Measurements from ENCODE around the gene TLR6.
A peak's percentile ranks its signal among the peaks of the same experiment; 100 is the strongest.
"Not testable (repeated sequence)": the region's sequence is repeated elsewhere in the genome, so short reads cannot be mapped to it uniquely, and the experiment has no call there.

The TLR6 gene

DNA sequence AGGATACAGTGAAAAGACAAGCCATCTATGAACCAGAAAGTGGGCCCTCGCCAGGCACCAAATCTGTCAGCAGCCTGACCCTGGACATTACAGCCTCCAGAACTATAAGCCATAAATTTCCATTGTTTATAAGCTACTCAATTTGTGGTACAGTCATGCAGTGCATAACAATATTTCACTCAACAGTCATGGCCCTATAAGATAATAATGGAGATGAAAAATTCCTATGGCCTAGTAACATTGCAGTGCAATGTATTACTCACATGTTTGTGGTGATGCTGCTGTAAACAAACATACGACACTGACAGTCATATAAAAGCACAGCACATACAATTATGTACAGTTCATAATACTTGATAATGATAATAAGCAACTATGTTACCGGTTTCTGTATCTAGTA lies 34.9 kb downstream of the TLR6 start:
- no peak for DNase-seq

DNA sequence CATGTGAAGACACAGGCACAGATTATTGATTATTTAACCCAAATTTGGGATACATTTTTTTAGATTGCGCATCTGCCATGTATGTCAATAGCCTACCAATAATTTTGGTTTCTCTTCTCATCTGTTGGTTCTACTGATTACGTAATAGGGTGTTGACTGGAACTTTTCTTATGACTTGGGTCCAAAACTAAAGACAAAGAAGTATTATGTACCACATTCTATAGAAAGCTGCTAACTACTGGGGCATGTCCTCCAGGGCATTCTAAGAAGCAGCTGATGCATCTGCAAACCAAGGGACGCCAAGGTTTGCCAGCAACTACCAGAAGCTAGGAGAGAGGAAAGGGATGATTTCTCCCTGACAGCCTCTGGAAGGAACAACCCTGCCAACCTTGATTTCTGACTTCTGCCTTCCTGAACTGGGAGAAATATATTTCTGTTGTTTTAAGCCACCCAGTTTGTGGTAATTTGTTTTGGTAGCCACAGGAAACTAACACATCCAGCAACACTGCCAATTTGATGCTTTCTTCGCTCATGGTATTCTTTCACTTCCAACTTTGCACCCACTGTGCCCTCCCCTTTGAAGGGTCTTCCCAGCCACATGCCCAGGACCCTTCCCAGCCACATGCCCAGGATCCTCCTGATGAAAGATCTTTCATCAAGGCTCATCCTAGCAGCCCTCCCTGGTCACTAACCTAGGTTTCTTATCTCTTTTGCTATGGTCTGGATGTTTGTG lies 36.1 kb downstream of the TLR6 start:
- no peak for DNase-seq

- no peak for DNase-seq
Measured at GRCh38 chr4:38819569-38819968, 37.0 kb downstream of the TLR6 start.

DNA sequence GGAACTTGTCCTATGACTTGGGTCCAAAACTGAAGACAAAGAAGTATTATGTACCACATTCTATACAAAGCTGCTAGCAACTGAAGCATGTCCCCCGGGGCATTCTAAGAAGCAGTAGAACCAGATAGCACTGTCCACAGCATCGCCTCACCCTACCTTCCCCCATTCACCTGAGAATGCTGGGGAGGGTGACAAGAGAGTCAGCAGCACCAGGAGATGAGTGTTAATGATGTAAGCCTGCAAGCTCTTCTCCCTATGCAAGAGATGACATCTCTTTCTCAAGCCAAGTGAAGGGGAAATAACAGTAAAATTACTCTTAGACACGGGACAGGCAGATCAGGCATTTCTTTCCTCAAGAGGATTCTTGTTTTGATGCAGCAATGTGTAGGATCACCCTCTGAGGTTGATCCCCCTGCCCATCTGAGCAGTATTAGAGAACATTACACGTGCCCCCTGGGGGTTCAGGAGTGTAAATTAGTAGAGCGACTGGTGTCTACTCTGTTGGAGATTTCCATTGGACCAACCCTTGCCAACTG lies 38.1 kb downstream of the TLR6 start:
- no peak for DNase-seq

- DNase-seq, result no peak
Measured at GRCh38 chr4:38815885-38816782, 40.5 kb downstream of the TLR6 start.

DNA sequence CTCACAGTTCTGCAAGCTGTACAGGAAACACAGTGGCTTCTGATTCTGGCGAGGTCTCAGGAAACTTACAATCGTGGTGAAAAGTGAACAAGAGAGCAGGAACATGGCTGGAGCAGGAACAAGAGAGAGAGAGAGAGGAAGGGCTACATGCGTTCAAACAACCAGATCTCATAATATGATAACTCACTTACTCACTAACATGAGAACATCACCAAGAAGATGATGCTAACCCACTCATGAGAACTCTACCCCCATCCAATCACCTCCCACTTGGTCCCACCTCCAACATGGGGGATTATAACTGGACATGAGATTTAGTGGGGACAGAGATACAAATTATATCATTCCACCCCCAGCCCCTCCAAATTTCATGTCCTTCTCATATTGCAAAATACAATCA lies 42.2 kb downstream of the TLR6 start:
- no peak for DNase-seq

DNA sequence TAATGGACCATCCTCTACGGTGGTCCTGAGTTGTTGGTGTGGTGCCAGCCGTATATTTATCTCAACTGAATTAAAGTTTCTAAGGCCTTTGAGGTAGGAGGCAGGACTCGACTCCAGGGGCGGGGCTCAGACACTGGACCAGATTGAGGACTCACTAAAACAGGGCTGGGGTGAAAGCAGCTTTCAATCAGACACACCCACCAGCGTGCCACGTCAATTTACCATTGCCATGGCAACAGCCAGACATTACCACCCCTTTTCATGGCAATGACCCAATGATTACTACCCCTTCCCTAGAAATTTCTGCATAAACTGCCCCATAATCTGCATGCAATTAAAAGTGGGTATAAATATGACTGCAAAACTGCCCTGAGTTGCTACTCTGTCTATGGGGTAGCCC lies 45.3 kb downstream of the TLR6 start:
- no peak for DNase-seq

- not testable (repeated sequence) for DNase-seq
Measured at GRCh38 chr4:38807462-38807861, 49.2 kb downstream of the TLR6 start.

DNA sequence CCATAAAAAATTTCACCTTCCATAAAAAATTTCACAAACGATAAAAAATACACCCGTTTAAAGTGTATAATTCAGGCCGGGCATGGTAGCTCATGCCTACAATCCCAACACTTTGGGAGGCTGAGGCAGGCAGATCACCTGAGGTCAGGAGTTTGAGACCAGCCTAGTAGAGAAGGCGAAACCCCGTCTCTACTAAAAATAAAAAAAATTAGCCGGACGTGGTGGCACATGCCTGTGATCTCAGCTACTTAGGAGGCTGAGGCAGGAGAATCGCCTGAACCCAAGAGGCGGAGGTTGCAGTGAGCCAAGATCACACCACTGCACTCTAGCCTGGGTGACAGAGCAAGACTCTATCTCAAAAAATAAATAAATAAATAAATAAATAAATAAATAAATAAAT lies 50.4 kb downstream of the TLR6 start:
- not testable (repeated sequence) for DNase-seq

DNA sequence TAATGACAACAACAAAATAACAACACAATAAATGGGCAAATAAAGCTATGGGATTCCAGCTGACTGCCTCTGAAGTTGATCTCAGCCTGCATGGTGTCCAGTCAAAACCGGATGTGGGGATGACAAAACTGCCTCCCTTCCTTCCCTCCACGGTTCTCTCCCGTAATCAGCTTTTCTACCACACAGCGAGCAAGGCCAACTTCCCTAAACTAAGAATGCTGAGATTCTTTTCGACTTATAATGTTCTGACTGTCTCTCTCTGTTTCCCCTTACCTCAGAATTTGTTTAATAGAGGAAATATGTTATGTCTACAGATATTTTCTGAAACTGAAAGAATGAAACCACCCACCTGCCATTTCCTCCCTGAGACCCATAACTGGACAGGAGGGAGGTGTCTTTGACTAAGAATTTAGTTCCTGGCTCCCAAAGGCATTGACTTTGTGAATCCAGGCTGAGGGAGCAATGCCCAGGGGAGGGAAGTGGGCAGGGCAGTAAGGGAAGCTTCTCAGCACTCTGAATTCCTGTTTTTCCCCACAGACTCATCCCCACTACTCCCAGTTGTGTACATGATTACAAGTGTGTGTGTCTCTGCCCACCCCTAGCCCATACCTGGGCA lies 51.0 kb downstream of the TLR6 start:
- DNase-seq, result no peak

DNA sequence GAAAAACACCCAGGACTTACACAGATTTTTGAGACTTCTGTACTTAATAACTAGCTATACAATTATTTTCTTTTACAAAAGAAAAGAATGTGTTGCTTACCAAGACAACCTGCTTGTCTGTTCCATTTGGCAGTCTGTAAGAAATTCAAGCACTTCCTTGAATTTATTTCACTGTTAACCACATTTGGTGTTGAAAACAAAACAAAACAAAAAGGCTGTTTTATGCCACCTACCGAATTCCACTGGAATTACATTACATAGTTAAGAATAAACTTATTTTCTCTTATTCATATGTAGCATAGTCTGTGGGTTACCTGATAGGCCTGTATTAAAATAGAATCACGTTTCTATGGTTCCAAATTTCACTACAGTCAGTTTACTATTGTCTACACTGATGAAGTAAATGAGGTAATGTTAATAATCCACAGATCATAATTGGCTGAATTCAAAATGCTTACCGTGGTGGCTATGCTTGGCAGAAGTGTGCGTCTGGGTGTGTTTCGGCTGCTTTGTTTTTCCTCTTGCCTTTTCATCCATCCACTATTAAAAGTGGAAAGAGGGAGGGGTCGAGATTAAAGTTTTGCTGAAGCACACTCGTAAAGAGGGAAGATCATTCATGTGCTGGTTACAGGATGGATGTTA lies 51.8 kb downstream of the TLR6 start, which contains the start of gene TLR1:
TLR1 (minus strand) TSS at position 138 of the 642 bp plus-strand sequence. CDS start 5,960 bp downstream, outside the sequence.
- peak; percentile 72 for DNase-seq

DNA sequence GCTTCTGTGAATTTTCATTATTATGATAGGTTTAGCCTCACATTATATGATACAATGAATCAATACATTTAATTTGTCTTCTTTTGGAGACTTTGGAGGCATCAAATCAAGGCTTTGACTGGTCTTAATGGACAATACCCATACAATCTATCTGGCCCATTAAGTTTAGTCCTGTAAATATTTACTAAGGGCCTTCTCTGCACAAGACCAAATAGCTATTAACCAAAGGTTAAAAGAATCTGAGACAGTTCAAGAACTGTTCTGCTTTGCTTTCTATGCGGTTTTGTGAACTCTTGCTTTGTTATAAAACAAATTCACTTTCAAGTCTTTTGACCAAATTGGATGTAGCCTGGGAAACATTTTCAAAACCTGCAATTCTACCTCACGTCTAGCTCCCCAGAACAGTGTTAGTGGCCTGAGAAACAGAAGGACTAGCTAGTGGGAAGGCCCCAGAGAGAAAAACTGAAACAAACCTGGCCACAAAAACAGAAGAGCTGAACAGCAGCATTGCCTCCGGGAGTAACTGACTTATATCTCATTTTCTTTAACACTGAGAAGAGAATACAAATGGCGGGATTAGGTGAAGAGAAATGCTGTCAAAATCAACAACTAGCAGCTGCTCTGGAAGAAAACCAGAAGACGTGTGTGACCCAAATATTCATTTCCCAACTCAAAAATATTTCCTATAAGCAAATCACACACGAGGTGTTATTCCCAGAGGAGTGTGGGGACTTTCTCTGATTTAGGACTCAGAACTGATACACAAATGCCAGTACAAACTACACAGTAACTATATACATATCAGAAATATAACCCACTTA lies 52.6 kb downstream of the TLR6 start:
- DNase-seq, result no peak

- peak; percentile 64 for DNase-seq
Measured at GRCh38 chr4:38802561-38803355, 53.9 kb downstream of the TLR6 start.

DNA sequence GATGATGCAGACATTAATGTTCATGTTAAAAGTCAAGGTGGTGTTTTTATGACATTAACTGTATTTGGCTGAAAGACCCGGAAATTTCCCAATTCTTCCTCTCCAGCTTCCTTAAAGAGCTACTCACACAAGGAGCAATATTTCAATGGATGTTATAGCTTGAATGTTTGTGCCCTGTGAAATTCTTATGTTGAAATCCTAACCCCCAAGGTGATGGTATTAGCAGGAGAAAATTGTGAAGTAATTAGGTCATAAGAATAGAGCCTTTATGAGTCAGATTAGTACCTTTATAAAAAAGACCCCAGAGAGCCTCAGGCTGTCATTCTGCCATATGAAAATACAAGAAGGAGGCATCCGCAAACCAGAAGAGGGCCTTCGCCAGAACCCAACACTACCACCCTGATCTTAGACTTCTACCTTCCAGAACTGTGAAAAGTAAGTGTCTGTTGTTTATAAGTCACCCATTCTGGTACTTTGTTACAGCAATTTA lies 55.6 kb downstream of the TLR6 start:
- DNase-seq, result no peak

- DNase-seq, result no peak
Measured at GRCh38 chr4:38800366-38800765, 56.3 kb downstream of the TLR6 start.

GRCh38 chr4:38795087-38795486 lies 61.5 kb downstream of the TLR6 start:
- DNase-seq, result no peak

GRCh38 chr4:38794051-38794450 lies 62.6 kb downstream of the TLR6 start:
- DNase-seq, result no peak

DNA sequence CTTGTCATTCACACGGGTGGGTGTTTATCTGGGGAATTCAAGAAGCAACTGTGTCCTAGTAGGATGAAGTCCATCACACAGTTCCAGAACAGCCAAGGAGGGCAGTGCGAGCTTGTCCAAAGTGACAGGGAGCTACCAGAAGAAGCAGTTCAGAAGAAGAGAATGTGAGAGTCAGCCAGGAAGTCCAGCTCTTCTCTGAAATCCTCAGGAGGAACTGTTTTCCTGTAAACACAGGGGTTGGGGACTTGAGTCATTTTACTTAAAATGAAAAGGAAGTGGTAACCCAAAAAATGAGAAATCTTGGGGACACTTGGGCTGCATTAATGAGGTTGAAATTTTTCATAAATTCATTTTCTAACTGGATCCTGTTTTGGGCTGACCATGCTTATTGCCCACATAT lies 65.6 kb downstream of the TLR6 start:
- no peak for DNase-seq

DNA sequence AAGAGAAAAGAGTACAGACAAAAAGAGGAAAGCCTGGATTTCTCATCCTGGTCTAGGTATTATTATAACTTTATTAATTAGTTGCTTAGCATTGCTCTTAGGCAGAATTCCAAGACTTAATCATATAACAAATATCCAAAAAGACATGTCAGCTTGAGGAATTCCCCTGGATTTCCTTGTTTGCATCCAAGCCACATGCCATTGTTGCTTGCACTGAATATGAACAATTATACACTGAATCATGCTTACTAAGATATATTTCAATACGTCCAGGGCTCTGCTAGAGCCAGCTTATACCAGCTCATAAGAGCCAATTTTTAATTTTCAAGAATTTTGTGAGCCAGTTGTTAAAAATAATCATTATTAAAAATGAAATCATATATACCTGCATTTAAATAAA lies 68.3 kb downstream of the TLR6 start:
- peak; percentile 30 for DNase-seq

DNA sequence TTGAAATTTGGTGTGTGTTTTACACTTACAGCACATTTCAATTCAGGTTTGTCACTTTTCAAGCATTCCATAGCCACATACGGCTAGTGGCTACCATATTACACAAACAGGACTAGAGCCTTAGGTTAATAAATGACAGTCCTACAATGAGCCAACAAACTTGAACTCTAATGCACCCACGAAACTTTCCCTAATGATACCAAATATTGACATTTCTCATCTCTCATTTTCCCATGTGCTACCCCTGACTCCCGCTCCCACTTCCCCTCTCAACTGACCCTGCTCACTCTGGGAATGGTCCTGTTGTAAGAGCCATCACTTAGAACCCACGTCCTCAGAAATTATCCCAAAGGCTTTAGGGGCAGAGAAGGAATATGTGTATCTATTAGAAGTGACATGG lies 68.9 kb downstream of the TLR6 start:
- peak; percentile 55 for DNase-seq

DNA sequence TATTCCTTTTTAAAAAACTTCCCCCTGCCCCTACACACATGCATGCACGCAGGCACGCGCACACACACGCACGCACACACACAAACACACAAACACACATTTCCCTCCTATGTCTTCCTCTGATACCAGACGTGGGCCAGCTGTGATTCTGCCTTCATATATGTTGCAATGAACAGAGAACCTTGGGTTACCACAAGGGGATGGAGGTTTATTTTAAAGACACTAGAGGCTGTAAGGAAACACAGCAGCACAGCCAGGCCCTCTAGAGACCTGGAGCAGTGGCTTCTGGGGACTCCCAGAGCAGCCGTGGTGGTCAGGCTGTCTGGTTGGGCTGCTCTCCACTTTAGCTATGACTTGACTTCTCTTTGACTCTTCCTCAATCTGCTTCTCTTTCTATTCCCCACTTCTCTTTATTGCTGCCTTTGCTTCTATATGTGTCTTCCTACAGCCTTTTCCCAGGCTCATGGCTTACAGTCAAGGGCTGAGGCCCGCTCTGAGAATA lies 70.7 kb downstream of the TLR6 start:
- no peak for DNase-seq
